Duodenal mucosa (tissue), 2 donors: ENCODE measurements around the gene SLMAP.
"Not testable (repeated sequence)": the region's sequence is repeated elsewhere in the genome, so short reads cannot be mapped to it uniquely, and the experiment has no call there.

Experiments used
- H3K27ac ChIP-seq: one replicate; pipeline ENCODE4 v1.7.0; 2013; ENCODE audit warnings: low read depth, low read length
- H3K27me3 ChIP-seq, 2 donors: one replicate each; pipeline ENCODE4 v1.7.0; 2013; ENCODE audit warnings: low read length in 2 of 2, control low read depth in 1 of 2; ENCODE audit not compliant: insufficient read depth in 2 of 2, control insufficient read depth in 1 of 2
- H3K36me3 ChIP-seq, 2 donors: one replicate each; pipeline ENCODE4 v1.7.0; 2013; ENCODE audit warnings: low read length in 2 of 2, control low read depth in 1 of 2; ENCODE audit not compliant: insufficient read depth in 2 of 2, control insufficient read depth in 1 of 2
- H3K4me1 ChIP-seq, 2 donors: one replicate each; pipeline ENCODE4 v1.7.0; 2013; ENCODE audit warnings: low read length in 2 of 2, control low read depth in 1 of 2; ENCODE audit not compliant: insufficient read depth in 2 of 2, control insufficient read depth in 1 of 2
- H3K4me3 ChIP-seq, 2 donors: one replicate each; pipeline ENCODE4 v1.7.0; 2013; ENCODE audit warnings: low read length in 2 of 2, low read depth in 1 of 2
- H3K9ac ChIP-seq, 2 donors: one replicate each; pipeline ENCODE4 v1.7.0; 2013; ENCODE audit warnings: low read length in 2 of 2, low read depth in 1 of 2
- H3K9me3 ChIP-seq, 2 donors: one replicate each; pipeline ENCODE4 v1.7.0; 2013; ENCODE audit warnings: low read length in 2 of 2, control low read depth in 1 of 2; ENCODE audit not compliant: control insufficient read depth in 1 of 2

Gene SLMAP

GRCh38 chr3:57805266-57805665 lies 49.2 kb downstream of the SLMAP start:
- no peak overlapping the region for H3K9ac ChIP-seq
- no peaks in the 10 kb centered on the region for H3K36me3 ChIP-seq
- no peak overlapping the region for H3K4me3 ChIP-seq
- H3K27me3 ChIP-seq, result no peaks in the 10 kb centered on the region
- no peaks in the 10 kb centered on the region for H3K9me3 ChIP-seq
- peaks cover 9 to 24% of the 10 kb centered on the region in 2 donors for H3K4me1 ChIP-seq
- no peak overlapping the region for H3K27ac ChIP-seq

- H3K9me3 ChIP-seq, result no peaks in the 10 kb centered on the region
- H3K27ac ChIP-seq, result no peak overlapping the region
- no peak overlapping the region for H3K4me3 ChIP-seq
- no peak overlapping the region for H3K9ac ChIP-seq
- no peaks in the 10 kb centered on the region for H3K27me3 ChIP-seq
- H3K4me1 ChIP-seq, result peaks cover 9 to 24% of the 10 kb centered on the region in 2 donors
- H3K36me3 ChIP-seq, result no peaks in the 10 kb centered on the region
These were observed 49.6 kb downstream of the SLMAP start for GRCh38 chr3:57805674-57806073.

- not testable (repeated sequence) for H3K27ac ChIP-seq, H3K36me3 ChIP-seq, H3K9ac ChIP-seq, H3K9me3 ChIP-seq, H3K4me3 ChIP-seq, H3K27me3 ChIP-seq
- H3K4me1 ChIP-seq, result peaks cover 9 to 21% of the 10 kb centered on the region in 2 donors
These were observed 50.1 kb downstream of the SLMAP start for GRCh38 chr3:57806195-57806594.

- Histone ChIP-seq H3K27ac (no peak overlapping the region), H3K36me3 (no peaks in the 10 kb centered on the region), H3K9ac (no peak overlapping the region), H3K27me3 (no peaks in the 10 kb centered on the region), H3K9me3 (no peaks in the 10 kb centered on the region), H3K4me1 (peaks cover 0 to 9% of the 10 kb centered on the region in 2 donors), H3K4me3 (no peak overlapping the region)
These were observed 53.0 kb downstream of the SLMAP start for GRCh38 chr3:57808961-57809608.

- no peak overlapping the region for H3K9ac ChIP-seq
- no peaks in the 10 kb centered on the region for H3K9me3 ChIP-seq
- peaks cover 0 to 9% of the 10 kb centered on the region in 2 donors for H3K4me1 ChIP-seq
- H3K27me3 ChIP-seq, result no peaks in the 10 kb centered on the region
- H3K4me3 ChIP-seq, result no peak overlapping the region
- no peaks in the 10 kb centered on the region for H3K36me3 ChIP-seq
- H3K27ac ChIP-seq, result no peak overlapping the region
These were observed 53.5 kb downstream of the SLMAP start for GRCh38 chr3:57809609-57809968.

- H3K4me1 ChIP-seq, result peaks cover under 1 to 9% of the 10 kb centered on the region in 2 donors
- no peaks in the 10 kb centered on the region for H3K27me3 ChIP-seq
- H3K27ac ChIP-seq, result no peak overlapping the region
These were observed 53.9 kb downstream of the SLMAP start for GRCh38 chr3:57810048-57810447.

GRCh38 chr3:57810471-57811137 lies 54.5 kb downstream of the SLMAP start:
- Histone ChIP-seq H3K9me3 (no peaks in the 10 kb centered on the region), H3K4me3 (no peak overlapping the region), H3K36me3 (no peaks in the 10 kb centered on the region), H3K9ac (no peak overlapping the region), H3K27ac (no peak overlapping the region), H3K4me1 (peaks cover 3 to 7% of the 10 kb centered on the region in 2 donors), H3K27me3 (no peaks in the 10 kb centered on the region)

More at GRCh38 chr3:57810048-57810447, 53.9 kb downstream of the SLMAP start:
- Histone ChIP-seq H3K4me3 (no peak overlapping the region), H3K9ac (no peak overlapping the region), H3K36me3 (no peaks in the 10 kb centered on the region), H3K9me3 (no peaks in the 10 kb centered on the region)

- H3K9me3 ChIP-seq, result no peaks in the 10 kb centered on the region
- H3K9ac ChIP-seq, result no peak overlapping the region
- no peaks in the 10 kb centered on the region for H3K36me3 ChIP-seq
- no peaks in the 10 kb centered on the region for H3K27me3 ChIP-seq
- H3K27ac ChIP-seq, result no peak overlapping the region
- H3K4me1 ChIP-seq, result peaks cover 3 to 5% of the 10 kb centered on the region in 2 donors
- H3K4me3 ChIP-seq, result no peak overlapping the region
These were observed 58.9 kb downstream of the SLMAP start for GRCh38 chr3:57815036-57815435.

GRCh38 chr3:57816471-57817095 lies 60.5 kb downstream of the SLMAP start:
- Histone ChIP-seq H3K27ac (no peak overlapping the region), H3K9me3 (no peaks in the 10 kb centered on the region), H3K36me3 (no peaks in the 10 kb centered on the region), H3K4me1 (peaks cover 3 to 11% of the 10 kb centered on the region in 2 donors), H3K4me3 (no peak overlapping the region), H3K9ac (no peak overlapping the region), H3K27me3 (no peaks in the 10 kb centered on the region)

- no peaks in the 10 kb centered on the region for H3K9me3 ChIP-seq
- H3K4me3 ChIP-seq, result no peak overlapping the region
- H3K27me3 ChIP-seq, result no peaks in the 10 kb centered on the region
- H3K9ac ChIP-seq, result no peak overlapping the region
- H3K27ac ChIP-seq, result no peak overlapping the region
- peaks cover 3 to 16% of the 10 kb centered on the region in 2 donors for H3K4me1 ChIP-seq
- H3K36me3 ChIP-seq, result no peaks in the 10 kb centered on the region
These were observed 62.7 kb downstream of the SLMAP start for GRCh38 chr3:57818772-57819171.
